ENCODE data around the gene GAPDHS. TPM values are rescaled to one million over a fixed set of nuclear protein-coding genes. Genes with fewer than 3 reads are reported as not detected.

The GAPDHS gene
- total and polyA plus RNA-seq, 2 experiments from 2014 or later: not detected

- H3K27me3 ChIP-seq: peaks cover 39% of the 10 kb centered on the region
- H3K9me3 ChIP-seq (ENCODE audit: low read depth): no peaks in the 10 kb centered on the region
- TF ChIP-seq CTCF (IDR thresholded peaks at IDR 0.05; ENCODE audit: low read depth, low read length): no peak
- no peak within 1 kb of the TSS for H3K27ac ChIP-seq
- no peak within 1 kb of the TSS for H3K4me3 ChIP-seq
- H3K36me3 ChIP-seq: no peaks in the 10 kb centered on the region
- DNase-seq (ENCODE audit: low read depth in 1 of 2, low spot score in 1 of 2): no peak
- no peaks in the 10 kb centered on the region for H3K4me1 ChIP-seq (ENCODE audit: low read depth)
These were observed 30.1 kb downstream of the GAPDHS start, which contains the start of gene ATP4A for GRCh38 chr19:35563207-35563829. Gene ATP4A (minus strand): TSS chr19:35563658. CDS start chr19:35563629, 29 bp downstream.

- no peak for TF ChIP-seq CTCF (IDR thresholded peaks at IDR 0.05; ENCODE audit: low read depth, low read length)
- no peaks in the 10 kb centered on the region for H3K36me3 ChIP-seq
- H3K27ac ChIP-seq: no peak overlapping the region
- H3K4me1 ChIP-seq (ENCODE audit: low read depth): no peaks in the 10 kb centered on the region
- DNase-seq (ENCODE audit: low read depth in 1 of 2, low spot score in 1 of 2): no peak
- no peaks in the 10 kb centered on the region for H3K9me3 ChIP-seq (ENCODE audit: low read depth)
- no peak overlapping the region for H3K4me3 ChIP-seq
- peaks cover 20% of the 10 kb centered on the region for H3K27me3 ChIP-seq
These were observed 32.0 kb downstream of the GAPDHS start for GRCh38 chr19:35565016-35565856.

GRCh38 chr19:35566738-35567137 is 33.5 kb downstream of the GAPDHS start:
- H3K27me3 ChIP-seq: peaks cover 10% of the 10 kb centered on the region
- no peak overlapping the region for H3K27ac ChIP-seq
- DNase-seq (ENCODE audit: low read depth in 1 of 2, low spot score in 1 of 2): no peak
- H3K4me3 ChIP-seq: no peak overlapping the region
- TF ChIP-seq CTCF (IDR thresholded peaks at IDR 0.05; ENCODE audit: low read depth, low read length): no peak
- no peaks in the 10 kb centered on the region for H3K9me3 ChIP-seq (ENCODE audit: low read depth)
- no peaks in the 10 kb centered on the region for H3K4me1 ChIP-seq (ENCODE audit: low read depth)
- no peaks in the 10 kb centered on the region for H3K36me3 ChIP-seq

GRCh38 chr19:35569281-35569781 is 36.1 kb downstream of the GAPDHS start:
- no peak for DNase-seq (ENCODE audit: low read depth in 1 of 2, low spot score in 1 of 2)
- Histone ChIP-seq H3K36me3 (no peaks in the 10 kb centered on the region), H3K4me3 (no peak overlapping the region), H3K9me3 (ENCODE audit: low read depth) (no peaks in the 10 kb centered on the region), H3K27me3 (peaks cover 2% of the 10 kb centered on the region), H3K4me1 (ENCODE audit: low read depth) (no peaks in the 10 kb centered on the region), H3K27ac (no peak overlapping the region)
- no peak for TF ChIP-seq CTCF (IDR thresholded peaks at IDR 0.05; ENCODE audit: low read depth, low read length)

GRCh38 chr19:35571406-35571965 is 38.2 kb downstream of the GAPDHS start:
- no peak overlapping the region for H3K27ac ChIP-seq
- no peak overlapping the region for H3K4me3 ChIP-seq
- H3K27me3 ChIP-seq: peaks cover 2% of the 10 kb centered on the region
- no peaks in the 10 kb centered on the region for H3K4me1 ChIP-seq (ENCODE audit: low read depth)
- no peak for DNase-seq (ENCODE audit: low read depth in 1 of 2, low spot score in 1 of 2)
- no peaks in the 10 kb centered on the region for H3K36me3 ChIP-seq
- TF ChIP-seq CTCF (IDR thresholded peaks at IDR 0.05; ENCODE audit: low read depth, low read length): no peak
- no peaks in the 10 kb centered on the region for H3K9me3 ChIP-seq (ENCODE audit: low read depth)
